ENCODE measurements around the gene COL6A2.

COL6A2 gene

DNA sequence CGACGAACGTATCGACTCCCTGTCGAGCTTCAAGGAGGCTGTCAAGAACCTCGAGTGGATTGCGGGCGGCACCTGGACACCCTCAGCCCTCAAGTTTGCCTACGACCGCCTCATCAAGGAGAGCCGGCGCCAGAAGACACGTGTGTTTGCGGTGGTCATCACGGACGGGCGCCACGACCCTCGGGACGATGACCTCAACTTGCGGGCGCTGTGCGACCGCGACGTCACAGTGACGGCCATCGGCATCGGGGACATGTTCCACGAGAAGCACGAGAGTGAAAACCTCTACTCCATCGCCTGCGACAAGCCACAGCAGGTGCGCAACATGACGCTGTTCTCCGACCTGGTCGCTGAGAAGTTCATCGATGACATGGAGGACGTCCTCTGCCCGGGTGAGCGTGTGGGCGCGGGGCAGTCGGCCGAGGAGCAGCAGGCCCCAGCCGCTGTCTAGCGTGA is 28.0 kb downstream of the COL6A2 start:
- TF ChIP-seq, protein P1, sequence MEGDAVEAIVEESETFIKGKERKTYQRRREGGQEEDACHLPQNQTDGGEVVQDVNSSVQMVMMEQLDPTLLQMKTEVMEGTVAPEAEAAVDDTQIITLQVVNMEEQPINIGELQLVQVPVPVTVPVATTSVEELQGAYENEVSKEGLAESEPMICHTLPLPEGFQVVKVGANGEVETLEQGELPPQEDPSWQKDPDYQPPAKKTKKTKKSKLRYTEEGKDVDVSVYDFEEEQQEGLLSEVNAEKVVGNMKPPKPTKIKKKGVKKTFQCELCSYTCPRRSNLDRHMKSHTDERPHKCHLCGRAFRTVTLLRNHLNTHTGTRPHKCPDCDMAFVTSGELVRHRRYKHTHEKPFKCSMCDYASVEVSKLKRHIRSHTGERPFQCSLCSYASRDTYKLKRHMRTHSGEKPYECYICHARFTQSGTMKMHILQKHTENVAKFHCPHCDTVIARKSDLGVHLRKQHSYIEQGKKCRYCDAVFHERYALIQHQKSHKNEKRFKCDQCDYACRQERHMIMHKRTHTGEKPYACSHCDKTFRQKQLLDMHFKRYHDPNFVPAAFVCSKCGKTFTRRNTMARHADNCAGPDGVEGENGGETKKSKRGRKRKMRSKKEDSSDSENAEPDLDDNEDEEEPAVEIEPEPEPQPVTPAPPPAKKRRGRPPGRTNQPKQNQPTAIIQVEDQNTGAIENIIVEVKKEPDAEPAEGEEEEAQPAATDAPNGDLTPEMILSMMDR (IDR thresholded peaks at IDR 0.05), result no peak
- no peaks in the 10 kb centered on the region for H3K36me3 ChIP-seq (ENCODE audit: control insufficient read depth, insufficient read depth, low read length)
- no peak overlapping the region for H3K4me2 ChIP-seq (ENCODE audit: low read length)
- no peaks in the 10 kb centered on the region for H3K4me1 ChIP-seq
- no peaks in the 10 kb centered on the region for H3K9me3 ChIP-seq (ENCODE audit: control insufficient read depth, low read length)
- H3K9ac ChIP-seq, result no peak overlapping the region
- no peak overlapping the region for H2AFZ ChIP-seq
- no peaks in the 10 kb centered on the region for H3K79me2 ChIP-seq
- no peaks in the 10 kb centered on the region for H3K27me3 ChIP-seq (ENCODE audit: control insufficient read depth, insufficient read depth, low read length)
- no peak overlapping the region for H3K27ac ChIP-seq
- H3K4me3 ChIP-seq (ENCODE audit: low read depth, low read length), result no peak overlapping the region

DNA sequence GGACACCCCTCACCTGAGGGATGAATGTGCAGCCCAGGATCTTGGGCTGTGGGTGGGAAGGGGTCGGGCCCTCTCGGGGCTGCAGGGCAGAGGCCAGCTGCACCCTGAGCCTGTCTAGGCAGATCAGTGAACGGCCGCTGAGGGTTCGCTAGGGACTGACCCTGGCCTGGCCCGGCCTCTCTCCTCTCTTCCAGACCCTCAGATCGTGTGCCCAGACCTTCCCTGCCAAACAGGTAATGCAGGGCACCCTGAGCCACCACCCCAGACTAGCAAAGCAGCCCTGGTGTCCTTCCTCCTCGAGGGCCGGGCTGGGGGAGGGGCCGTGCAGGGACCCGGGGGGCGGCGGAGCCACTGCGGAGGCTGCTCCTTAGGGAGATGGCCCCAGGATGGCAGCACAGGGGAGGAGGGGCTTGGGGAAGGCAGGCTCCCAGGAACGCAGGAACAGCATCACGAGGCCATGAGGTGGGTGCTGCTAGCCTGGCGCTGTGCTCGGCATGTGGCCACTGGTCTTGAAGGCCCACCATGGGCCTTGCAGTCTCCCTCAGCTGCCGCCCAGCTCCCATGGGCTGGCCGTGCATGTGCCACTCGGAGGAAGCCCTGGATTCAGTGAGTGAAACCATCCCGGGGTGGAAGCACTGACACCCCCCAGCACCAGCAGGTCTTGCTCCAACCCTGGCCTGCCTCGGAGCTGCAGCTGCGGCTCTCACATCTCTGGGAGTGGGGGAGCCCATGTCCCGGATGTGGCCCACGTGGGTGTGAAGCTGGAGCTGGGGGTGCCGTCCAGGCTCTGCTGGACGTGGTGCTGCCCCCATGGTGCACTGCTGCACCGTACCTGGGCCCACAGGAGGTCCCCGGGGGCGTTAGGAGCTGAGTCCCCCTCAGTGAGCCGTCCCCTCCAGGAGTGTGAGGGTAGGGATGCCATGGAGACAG is 28.7 kb downstream of the COL6A2 start:
- Histone ChIP-seq H3K9ac (no peak overlapping the region), H3K4me3 (ENCODE audit: low read depth, low read length) (no peak overlapping the region), H3K9me3 (ENCODE audit: control insufficient read depth, low read length) (no peaks in the 10 kb centered on the region), H3K79me2 (no peaks in the 10 kb centered on the region), H3K36me3 (ENCODE audit: control insufficient read depth, insufficient read depth, low read length) (no peaks in the 10 kb centered on the region), H3K27ac (no peak overlapping the region), H2AFZ (no peak overlapping the region), H3K27me3 (ENCODE audit: control insufficient read depth, insufficient read depth, low read length) (no peaks in the 10 kb centered on the region), H3K4me2 (ENCODE audit: low read length) (no peak overlapping the region), H3K4me1 (no peaks in the 10 kb centered on the region)
- TF ChIP-seq, protein P1 (IDR thresholded peaks at IDR 0.05), result no peak

DNA sequence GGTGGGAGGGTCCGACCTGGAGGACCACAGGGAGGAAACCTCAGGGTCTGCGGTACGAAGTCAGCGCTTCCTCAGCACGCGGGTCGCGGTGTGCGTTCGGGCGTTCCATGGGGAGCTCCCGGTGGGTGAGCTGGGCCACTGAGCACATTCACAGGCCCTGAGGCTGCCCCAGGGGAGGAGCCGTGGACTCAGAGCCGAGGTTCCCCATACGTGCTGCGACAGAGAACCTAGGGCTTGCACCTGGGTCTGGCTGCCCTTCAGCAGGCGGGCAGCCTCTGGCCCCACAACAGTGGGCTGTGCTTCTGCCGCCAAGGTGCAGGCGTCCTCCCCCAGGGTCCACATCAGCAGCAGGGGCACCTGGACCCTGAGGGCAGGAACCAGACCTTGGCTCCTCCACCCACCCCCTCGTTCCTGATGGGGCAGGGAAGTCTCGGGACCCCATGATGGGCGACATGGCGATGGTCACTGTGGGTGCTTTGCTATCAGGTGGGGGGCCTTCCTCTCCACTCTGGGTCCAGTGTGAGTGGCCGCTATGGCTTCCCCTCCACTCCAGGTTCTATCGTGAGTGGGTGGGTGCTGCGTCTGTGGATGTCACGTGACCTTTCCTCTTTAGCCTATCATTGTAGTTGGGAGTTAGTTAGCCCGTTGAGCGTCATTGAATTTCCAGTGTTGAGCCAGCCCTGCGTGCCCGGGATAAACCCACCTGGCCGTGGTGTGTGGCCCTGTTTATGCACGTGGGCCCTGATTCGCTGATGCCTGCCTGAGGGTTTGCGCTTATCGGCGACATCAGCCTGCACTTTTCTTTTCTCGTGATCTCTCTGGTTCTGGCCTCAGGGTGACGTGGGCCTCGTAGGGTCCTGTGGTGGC is 29.6 kb downstream of the COL6A2 start:
- Histone ChIP-seq H3K4me1 (no peaks in the 10 kb centered on the region), H3K27ac (no peak overlapping the region), H3K9me3 (ENCODE audit: control insufficient read depth, low read length) (no peaks in the 10 kb centered on the region), H3K79me2 (no peaks in the 10 kb centered on the region), H3K9ac (no peak overlapping the region), H2AFZ (no peak overlapping the region), H3K36me3 (ENCODE audit: control insufficient read depth, insufficient read depth, low read length) (no peaks in the 10 kb centered on the region), H3K4me3 (ENCODE audit: low read depth, low read length) (no peak overlapping the region), H3K27me3 (ENCODE audit: control insufficient read depth, insufficient read depth, low read length) (no peaks in the 10 kb centered on the region), H3K4me2 (ENCODE audit: low read length) (no peak overlapping the region)
- TF ChIP-seq, protein P1 (IDR thresholded peaks at IDR 0.05), result no peak

DNA sequence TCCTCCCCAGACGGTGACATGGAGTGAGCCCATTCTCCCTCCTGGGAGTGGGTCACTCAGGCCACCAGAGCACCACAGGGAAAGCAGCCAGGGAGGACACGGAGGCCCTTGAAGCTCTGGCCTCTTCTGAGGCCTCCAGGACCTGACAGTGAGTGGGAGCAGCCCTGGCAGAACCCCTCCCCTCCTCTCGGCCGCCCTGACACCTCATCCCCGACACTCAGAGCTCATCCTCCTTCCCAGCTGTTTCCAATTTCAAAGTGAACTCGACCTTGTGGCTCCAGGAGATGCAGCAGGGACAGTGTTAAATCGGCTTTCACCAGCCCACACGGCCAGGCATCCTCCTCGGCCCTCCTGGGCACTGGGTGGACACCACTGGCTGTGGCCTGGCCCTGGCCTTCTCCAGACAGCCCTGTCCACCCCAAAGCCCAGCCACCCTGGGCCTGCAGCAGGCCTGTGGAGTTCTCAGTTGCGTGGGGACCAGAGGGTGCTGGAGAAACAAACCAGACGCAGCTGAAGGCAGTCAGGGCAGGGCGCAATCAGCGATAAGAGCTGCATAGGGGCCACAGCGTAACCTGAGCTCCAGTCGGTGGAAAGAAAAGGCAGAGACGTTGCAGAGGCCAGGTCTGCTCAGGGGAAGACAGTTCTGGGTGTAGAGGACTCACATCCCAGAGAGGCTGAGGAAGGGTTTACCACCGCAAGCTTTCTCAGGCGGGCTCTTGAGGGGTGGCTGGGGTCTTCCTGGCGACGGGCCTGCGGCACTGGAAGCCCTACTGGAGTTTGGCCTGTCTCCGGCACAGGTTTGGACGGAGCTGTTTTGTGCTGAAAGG is 30.4 kb downstream of the COL6A2 start:
- no peaks in the 10 kb centered on the region for H3K27me3 ChIP-seq (ENCODE audit: control insufficient read depth, insufficient read depth, low read length)
- H3K27ac ChIP-seq, result no peak overlapping the region
- H3K4me1 ChIP-seq, result no peaks in the 10 kb centered on the region
- H2AFZ ChIP-seq, result no peak overlapping the region
- H3K36me3 ChIP-seq (ENCODE audit: control insufficient read depth, insufficient read depth, low read length), result no peaks in the 10 kb centered on the region
- H3K9me3 ChIP-seq (ENCODE audit: control insufficient read depth, low read length), result no peaks in the 10 kb centered on the region
- no peaks in the 10 kb centered on the region for H3K79me2 ChIP-seq
- no peak overlapping the region for H3K4me3 ChIP-seq (ENCODE audit: low read depth, low read length)
- H3K4me2 ChIP-seq (ENCODE audit: low read length), result no peak overlapping the region
- H3K9ac ChIP-seq, result no peak overlapping the region
- TF ChIP-seq, protein P1 (IDR thresholded peaks at IDR 0.05), result no peak

Data from parathyroid adenoma (tissue), 2 donors.